COLO668 (cell line): ENCODE data around the gene INSR.
"Not testable (repeated sequence)": the region's sequence is repeated elsewhere in the genome, so short reads cannot be mapped to it uniquely, and the experiment has no call there.

Experiments
- DNase-seq: peaks from one replicate; lab custom pipeline; 2025; ENCODE audit not compliant: unreplicated experiment; lab: John Stamatoyannopoulos, UW

INSR gene

DNA sequence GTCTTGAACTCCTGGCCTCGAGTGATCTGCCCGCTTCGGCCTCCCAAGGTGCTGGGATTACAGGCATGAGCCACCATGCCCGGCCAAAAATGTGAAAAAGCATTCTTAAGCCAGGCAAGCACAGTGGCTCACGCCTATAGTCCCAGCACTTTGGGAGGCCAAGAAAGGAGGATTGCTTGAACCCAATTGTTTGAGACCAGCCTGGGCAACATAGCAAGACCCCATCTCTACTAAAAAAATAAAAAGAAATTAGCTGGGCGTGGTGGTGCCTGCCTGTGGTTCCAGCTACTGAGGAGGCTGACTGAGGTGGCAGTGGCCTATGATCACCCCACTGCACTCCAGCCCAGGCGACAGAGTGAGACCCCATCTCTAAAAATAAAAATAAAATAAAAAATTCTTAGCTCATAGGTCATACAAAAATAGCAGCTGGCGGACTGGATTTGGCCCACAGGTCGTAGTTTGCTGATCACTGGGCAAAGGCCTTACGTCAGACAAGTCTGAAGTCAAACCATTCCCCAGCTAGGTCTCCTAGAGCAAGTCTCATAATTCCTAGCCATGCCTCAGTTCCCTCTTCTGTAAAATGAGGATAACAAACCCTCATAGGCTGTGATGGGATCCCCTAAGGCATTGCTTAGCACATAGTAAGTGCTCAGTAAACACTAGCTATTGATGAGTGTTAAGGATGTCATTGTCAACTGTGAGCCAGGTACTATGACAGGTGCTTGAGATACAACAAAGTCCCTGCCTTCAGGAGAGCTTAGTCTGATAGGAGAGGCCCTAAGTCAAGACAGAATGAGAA lies 36.0 kb downstream of the INSR start:
- no peak for DNase-seq

DNA sequence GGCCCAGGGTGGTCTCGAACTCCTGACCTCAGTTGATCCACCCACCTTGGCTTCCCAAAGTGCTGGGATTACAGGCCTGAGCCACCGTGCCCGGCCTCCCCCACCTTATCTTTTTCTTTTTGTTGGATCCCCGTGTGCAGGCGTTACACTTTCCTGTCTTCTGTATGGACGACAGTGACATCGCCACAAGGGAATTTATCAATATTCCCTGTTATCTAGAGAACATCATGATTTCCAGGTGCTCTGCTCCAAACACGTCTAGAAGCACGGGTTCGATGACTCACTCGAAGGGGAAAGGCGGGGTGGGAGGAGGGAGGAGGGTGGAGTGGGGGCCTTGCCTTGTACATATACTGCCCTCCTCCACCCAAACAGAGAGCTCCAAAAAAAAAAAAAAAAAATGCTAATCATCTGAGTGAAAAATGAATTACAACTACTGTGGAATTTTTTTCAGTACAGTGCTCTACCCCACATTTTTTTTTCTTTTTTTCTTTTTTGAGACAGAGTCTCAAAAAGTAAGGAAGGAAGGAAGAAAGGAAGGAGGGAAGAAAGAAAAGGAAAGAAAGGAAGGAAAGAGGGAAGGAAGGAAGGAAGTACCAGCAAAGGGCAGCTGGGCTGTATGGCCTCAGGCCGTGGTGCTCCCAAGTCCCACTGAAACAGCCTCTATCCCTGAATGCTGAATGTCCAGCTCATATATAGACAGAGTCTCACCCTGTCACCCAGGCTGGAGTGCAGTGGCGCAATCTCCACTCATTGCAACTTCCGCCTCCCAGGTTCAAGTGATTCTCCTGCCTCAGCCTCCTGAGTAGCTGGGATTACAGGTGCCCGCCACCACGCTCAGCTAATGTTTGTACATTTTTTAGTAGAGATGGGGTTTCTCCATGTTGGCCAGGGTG lies 36.8 kb downstream of the INSR start:
- no peak for DNase-seq

DNA sequence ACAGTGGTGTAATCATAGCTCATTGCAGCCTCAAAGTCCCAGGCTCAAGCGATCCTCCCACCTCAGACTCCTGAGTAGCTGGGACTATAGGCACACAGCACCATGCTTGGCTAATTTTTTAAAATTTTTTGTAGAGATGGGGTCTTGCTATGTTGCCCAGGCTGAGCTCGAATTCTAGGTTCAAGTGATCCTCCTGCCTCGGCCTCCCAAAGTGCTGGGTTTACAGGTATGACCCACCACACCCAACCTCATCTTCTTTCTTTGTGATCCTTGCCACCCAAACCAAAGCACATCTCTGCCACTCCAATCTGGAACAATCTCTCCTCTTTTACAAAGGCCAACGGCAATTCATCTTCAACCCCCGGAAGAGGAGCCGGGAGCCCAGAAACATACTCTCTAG lies 38.6 kb downstream of the INSR start:
- DNase-seq: no peak

DNA sequence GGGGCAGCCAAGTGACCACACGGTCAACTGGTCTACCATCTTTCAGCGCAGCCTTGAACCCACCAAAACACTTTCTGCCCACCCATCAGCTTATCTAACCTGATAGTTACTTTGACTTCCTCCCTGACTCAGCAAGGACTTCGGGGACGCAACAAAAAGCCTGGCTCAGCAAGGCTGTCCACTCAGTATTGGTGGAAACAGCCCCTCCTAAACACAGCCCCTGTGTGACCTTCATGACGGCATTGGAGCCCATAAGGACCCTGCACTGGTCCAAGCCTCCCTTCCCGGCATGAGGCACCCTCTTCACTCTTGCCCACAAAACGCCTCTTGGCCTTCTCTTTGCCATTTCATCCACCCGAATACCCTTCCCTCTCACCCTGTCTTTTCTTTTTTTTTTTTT lies 39.1 kb downstream of the INSR start:
- DNase-seq: no peak

DNA sequence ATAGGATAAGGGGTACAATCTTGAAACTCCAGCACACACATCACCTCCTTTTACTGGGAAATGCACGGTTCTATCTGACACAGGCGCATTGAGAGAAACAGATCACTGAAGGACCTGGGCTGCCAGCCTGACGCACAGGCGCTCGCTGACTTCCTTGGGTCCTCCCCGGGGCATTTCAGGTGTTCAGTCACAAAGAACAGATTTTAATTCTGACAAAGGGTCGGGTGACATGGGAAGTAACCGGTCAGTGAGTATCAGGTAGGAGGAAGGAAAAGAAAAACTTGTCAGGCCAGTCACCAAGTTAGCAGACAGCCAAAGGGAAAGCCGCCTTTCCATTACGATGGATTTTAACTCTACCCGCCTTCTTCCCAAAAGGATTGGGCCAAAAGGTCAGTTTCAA lies 39.6 kb downstream of the INSR start:
- DNase-seq: no peak

DNA sequence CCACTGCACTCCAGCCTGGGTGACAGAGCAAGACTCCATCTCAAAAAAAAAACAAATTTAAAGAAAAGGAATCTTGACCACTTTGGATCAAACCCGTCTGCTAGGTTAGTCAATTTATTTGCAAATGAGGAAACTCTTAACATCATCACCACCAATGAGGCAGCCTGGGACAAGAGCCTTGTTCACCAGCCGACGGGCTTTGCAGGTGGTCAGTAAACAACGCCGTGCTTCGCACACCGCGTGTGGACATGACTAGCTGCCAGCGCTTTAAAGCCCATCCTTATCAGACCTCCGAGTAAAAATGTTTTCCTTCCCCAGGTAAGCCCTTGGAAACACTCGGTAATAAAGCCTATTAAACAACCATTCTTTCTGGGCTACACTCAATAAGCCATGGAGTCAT lies 41.9 kb downstream of the INSR start:
- no peak for DNase-seq

DNA sequence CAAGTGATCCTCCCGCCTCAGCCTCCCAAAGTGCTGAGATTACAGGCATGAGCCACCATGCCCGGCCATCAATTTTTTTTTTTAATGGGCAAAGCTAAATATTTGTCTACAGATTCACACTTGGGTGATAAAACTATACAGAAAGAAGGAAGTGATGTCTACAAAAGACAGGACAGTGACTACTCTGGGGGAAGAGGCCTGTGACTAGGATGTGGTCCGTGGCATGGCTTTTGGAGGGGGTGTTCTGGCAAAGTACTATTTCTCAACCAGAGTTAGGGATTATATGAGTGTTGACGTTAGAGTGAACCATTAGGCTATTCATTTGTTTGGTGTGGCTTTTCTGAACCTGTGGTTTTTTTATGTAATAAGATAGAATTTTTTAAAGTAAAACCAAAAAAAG lies 42.7 kb downstream of the INSR start:
- DNase-seq: no peak

DNA sequence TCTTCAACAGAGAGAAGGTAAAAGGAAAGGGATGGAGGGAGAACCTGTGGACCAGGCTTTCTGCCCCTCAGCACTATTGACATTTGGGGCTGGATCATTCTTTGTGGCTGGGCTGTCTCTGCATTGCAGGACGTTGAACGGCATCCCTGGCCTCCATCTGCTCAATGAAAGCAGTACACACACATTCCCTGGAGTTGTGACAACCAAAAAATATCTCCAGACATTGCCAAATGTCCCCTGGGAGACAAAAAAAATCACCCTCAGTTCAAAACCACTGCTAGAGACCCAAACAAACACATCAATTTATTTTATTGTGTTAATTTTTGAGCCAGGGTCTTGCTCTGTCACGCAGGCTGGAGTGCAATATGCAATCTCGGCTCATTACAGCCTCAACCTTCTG lies 43.3 kb downstream of the INSR start:
- DNase-seq: no peak

DNA sequence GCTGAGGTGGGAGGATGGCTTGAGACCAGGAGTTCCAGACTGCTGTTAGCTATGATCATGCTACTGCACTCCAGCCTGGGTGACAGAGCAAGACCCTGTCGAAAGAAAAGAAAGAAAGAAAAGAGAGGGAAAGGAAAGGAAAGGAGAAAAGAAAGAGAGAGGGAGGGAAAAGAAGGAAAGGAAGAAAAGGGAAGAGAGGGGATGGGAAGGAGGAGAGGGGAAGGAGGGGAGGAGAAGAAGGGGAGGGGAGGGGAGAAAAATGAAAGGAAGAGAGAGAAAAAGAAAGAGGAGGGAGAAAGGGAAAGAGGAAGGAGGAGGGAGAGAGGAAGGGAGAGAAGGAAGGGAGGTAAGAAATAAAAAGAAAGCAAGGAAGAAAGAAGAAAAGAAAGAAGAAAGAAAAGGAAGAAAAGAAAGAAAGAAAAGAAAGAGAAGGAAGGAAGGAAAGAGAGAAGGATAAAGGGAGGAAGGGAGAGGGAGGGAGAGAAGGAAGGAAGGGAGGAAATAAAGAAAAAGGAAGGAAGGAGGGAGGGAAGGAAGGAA lies 44.1 kb downstream of the INSR start:
- DNase-seq: no peak

DNA sequence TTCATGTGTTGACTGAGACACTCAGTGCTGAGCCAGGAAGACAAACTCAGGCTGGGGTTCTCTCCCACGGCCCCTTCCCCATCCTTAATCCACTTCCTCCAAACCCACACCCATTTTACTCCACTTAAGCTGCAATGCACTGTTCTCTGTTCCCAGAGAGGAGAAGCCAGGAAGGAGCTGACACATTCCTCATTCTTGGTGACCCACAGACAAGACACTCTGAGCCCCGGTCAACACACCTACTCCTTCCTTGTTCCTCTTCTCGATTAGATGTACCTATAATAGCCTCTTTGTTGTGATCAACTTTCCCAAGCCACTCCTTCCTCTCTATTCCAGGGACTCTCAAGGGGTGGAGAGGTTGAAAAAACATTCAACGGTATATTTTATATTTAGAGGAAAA lies 47.1 kb downstream of the INSR start:
- DNase-seq: no peak

DNA sequence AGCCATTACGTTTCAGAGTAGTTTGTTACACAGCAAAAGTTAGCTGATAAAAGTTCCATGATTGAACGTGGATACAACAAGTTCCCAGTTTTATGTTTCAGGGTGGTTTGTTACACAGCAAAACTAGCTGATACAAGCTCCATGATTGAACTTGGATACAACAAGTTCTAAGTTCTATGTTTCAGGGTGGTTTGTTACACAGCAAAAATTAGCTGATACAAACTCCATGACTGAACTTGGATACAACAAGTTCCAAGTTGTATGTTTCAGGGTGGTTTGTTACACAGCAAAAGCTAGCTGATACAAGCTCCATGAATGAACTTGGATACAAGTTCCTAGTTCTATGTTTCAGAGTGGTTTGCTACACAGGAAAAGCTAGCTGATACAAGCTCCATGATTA lies 47.6 kb downstream of the INSR start:
- DNase-seq: no peak

DNA sequence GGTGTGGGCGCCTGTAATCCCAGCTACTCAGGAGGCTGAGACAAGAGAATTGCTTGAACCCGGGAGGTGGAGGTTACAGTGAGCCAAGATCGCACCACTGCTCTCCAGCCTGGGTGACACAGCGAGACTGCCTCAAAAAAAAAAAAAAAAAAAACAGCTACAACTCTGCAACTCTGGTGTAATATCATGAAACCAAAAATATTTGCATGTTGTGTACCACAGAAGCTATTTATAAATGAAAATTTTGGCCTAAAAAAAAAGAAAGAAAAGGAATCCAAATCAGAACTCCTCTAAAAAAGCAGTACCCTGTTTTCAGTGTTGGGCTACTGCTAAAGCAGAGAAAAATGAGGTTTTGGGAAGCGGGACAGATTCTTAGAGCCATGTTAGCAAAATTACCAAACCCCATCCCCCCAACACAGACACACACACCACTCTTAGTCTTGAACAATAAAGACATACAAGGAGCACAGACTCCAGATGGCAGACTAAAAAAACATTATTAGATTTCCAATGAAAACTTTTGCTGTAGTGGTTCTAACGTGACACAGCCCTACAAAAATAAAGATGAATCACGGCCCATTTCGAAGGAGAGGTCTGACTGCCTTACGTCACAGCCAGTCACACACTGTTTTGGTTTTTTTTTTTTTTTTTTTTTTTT lies 51.5 kb downstream of the INSR start:
- DNase-seq: no peak

DNA sequence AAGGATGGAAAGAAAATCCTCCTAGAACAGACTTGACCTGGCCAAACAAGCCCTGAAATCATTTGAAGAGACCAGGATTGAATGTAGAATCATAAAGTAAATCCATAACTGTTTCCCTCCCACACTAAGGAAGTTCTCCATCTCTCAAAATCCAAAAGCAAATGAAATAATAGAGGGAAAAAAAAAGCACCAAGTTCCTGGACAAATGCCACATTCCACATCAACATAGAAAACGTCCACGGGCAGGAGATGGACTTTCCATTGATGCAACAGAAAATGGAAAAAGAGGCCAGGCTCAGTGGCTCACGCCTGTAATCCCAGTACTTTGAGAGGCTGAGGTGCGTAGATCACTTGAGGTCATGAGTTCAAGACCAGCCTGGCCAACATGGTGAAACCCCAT lies 56.2 kb downstream of the INSR start:
- no peak for DNase-seq

DNA sequence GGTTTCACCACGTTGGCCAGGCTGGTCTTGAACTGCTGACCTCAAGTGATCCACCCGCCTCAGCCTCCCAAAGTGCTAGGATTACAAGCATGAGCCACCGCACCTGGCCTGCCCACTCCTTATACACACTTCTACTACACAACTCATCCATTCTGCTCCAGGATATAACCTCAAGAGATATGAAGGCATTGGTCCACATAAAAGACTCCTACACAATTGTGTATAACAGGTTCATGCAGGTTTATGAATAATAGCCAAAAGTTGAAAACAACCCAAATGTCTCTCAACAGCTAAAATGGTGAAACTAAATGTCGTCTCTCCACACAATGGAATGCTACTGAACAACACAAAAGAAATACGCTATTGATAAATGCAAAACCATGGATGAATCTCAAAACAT lies 58.1 kb downstream of the INSR start:
- no peak for DNase-seq

DNA sequence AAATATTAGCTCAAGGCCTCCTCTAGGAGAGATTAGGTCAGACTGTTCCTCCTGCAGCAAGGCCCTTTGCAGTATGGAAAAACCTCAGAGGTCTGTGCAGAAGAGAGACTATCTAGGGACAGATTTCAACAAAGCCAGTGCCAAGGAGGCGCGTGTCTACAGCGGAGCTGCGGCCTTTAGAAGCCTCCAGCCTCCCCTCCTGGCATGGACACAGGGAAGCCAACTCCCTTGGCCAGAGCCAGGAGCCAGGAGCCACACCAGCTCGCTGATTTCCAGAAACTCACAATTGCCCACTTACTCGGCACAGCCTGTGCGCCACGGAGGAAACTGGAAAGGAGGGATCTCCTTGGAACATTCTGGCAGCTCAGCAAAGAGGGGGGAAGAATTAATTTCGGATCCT lies 63.4 kb downstream of the INSR start:
- DNase-seq: no peak

DNA sequence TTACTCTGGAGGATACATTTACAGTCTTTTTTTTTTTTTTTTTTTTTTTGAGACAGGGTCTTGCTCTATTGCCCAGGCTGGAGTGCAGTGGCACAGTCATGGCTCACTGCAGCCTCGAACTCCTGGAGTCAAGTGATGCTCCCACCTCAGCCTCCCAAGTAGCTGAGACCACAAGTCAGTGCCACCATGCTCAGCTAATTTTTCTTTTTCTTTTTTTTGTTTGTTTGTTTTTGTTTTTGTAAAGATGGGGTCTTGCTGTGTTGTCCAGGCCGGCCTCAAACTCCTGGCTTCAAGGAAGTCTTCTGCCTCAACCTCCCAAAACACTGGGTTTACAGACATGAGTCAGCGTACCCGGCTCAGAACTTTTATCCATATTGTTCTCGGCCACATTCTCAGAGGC lies 64.5 kb downstream of the INSR start:
- no peak for DNase-seq

DNA sequence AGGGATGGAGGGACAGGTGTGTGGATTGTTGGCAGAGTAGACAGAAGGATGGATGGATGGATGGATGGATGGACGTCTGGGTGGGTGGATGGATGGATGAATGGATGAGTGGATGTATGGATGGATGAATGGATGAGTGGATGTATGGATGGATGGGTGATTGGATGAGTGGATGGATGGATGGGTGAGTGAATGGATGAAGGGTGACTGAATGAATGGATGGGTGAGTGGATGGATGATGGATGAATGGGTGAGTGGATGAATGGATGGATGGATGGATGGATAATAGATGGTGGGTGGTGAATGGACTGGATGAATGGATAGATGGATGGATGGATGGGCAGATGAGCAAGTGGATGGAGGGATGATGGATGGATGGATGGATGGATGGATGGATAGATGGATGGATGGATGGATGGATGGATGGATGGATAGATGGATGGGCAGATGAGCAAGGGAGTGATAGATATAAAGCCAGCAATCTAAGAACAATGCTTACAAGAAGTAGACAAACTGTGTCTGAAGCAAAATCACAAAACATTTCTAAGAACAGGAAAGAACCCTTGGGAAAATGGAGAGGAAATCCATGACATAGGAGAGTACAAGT lies 65.2 kb downstream of the INSR start:
- no peak for DNase-seq

DNA sequence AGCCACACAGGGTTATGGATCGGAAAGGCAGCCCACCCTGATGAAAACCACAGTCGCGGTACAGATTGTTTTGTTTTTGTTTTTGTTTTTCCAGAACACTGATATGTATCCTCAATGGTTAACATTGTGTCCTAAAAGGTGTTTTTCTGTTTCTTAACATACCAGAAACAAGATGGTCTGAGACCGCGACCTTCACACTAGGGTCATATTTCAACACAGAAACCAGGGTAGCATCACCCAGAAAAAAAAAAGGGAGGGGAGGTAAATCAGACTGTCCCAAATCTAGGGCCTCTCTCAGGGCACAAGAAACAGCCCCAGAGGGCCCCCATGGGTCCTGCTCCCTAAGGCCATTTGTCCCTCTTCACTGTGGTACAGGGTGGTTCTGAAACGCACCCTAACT lies 66.5 kb downstream of the INSR start:
- DNase-seq: no peak

DNA sequence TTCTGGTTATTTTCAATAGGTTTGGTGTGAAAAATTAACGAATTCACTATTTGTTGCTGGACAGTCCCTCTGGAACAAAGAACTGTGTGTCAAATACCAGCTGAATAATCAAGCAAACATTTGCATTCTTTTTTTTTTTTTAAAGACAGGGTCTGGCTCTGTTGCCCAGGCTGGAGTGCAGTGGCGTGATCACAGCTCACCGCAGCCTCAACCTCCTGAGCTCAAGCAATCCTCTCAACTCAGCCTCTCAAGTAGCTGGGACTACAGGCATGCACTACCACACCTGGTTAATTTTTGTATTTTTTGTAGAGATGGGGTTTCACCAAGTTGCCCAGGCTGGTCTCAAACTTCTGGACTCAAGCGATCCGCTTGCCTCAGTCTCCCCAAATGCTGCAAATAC lies 67.1 kb downstream of the INSR start:
- DNase-seq: not testable (repeated sequence)

DNA sequence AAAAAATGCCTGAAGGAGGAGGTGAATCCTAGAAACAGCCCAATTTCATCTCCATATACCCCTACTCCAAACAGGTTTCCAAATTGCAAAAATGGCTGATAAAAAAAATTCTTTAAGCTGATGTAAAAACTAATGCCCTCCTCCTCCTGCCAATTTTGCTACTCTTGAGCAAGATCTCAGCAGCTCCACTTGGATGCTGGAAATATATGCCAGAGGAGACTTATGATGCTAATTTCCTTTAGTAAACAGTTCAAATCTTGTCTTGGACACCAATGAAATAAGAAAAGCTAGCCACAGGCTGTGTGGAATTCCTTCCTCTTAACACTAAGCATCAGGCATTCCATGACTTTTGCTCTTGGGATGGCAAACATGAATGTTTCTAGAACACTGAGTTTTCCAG lies 67.5 kb downstream of the INSR start:
- no peak for DNase-seq

DNA sequence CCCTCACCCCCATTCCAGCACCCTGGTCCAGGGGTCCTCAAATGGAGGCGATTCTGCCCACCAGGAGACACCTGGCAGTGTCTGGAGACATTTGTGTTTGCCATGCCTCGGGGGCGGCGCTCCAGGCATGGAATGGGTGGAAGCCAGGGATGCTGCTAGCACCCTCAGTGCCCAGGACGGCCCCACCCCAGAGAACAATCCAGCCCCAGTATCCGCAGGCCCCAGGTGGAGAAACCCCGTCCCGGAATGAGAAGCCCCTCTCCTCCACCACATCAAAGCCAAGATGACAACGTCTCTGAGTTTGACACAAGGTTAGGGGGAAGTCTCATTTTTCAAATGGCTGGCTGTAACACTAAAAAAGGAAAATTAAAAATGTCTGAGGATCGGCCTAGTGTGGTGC lies 68.5 kb downstream of the INSR start:
- no peak for DNase-seq
